ENCODE data around the gene COL28A1.
"Not testable (repeated sequence)": the region's sequence is repeated elsewhere in the genome, so short reads cannot be mapped to it uniquely, and the experiment has no call there.

DNA sequence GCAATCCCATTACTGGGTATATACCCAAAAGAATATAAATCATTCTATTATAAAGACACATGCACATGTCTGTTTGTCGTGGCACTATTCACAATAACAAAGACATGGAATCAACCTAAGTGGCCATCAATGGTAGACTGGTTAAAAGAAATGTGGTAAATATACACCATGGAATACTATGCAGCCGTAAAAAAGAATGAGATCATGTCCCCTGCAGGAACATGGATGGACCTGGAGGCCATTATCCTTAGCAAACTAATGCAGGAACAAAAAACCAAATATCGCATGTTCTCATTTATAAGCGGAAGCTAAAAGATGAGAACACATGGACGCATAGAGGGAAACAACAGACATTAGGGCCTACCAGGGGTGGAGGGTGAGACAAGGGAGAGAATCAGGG lies 25.9 kb upstream of the COL28A1 start:
- TF ChIP-seq, protein P1, sequence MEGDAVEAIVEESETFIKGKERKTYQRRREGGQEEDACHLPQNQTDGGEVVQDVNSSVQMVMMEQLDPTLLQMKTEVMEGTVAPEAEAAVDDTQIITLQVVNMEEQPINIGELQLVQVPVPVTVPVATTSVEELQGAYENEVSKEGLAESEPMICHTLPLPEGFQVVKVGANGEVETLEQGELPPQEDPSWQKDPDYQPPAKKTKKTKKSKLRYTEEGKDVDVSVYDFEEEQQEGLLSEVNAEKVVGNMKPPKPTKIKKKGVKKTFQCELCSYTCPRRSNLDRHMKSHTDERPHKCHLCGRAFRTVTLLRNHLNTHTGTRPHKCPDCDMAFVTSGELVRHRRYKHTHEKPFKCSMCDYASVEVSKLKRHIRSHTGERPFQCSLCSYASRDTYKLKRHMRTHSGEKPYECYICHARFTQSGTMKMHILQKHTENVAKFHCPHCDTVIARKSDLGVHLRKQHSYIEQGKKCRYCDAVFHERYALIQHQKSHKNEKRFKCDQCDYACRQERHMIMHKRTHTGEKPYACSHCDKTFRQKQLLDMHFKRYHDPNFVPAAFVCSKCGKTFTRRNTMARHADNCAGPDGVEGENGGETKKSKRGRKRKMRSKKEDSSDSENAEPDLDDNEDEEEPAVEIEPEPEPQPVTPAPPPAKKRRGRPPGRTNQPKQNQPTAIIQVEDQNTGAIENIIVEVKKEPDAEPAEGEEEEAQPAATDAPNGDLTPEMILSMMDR (IDR thresholded peaks at IDR 0.05; ENCODE audit: low read depth, low read length, missing input control): not testable (repeated sequence)
- TF ChIP-seq RAD21 (IDR thresholded peaks at IDR 0.05); MAX (IDR thresholded peaks at IDR 0.05); REST (IDR thresholded peaks at IDR 0.05); JUND (IDR thresholded peaks at IDR 0.05); GABPA (IDR thresholded peaks at IDR 0.05 in 1 of 2, conservative IDR thresholded peaks at IDR 0.05 in 1 of 2): not testable (repeated sequence)

All from liver (tissue), 3 donors.